ENCODE data around the gene DYNC1I2.

Gene DYNC1I2

DNA sequence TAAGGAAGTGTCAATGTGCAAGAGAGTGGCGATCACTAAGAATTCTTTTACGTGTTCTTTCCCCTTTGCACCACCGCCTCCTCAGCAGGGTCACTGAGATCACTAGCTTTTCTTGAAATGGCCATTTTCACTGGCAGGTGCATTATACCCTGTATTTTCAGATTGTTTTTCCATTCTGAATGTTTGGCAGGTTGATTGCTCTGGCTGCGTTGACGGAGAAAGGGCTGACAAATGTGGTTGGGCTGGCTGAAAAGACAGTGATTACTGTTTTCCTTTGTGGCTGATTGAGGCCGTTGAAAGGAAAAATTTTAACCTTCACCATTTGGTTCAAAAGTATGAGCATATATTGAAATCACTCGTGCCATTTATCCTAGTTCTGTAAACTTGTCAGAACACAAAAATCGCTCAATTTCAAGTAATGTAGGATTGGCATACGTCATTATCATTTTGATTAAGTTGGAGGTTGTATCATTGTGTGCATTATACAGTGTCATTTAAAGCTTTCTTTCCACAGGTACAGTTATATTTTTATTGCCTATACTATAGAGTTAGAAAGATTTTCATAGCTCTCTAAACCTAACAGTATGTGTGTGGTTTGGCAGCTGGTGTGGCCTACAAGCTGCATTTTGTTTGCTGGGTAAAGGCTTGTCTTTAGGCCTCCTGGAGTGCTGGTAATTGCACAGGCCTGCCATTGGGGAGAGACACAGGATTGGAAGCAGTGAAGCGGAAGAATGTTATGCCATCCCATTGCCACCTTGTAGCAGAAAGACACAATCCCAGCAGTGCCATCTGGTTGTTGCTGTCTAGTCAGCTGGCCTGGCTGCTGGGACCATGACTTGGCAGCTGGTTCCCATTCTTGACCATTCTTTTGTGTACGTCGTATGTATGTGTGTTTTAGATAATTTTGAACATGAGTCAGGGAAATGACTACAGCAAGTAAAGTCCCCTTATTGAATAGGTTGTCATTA lies 36.7 kb downstream of the DYNC1I2 start:
- in situ Hi-C loops (cut with MboI; ENCODE audit: low sequenced_read_pairs, unreplicated experiment), result loop anchor here (25.0 kb wide), 1 partner anchor 738 kb away; no protein-coding TSS in a partner anchor
- DNase-seq (ENCODE audit: low spot score), result no peak
- TF ChIP-seq, protein P1, sequence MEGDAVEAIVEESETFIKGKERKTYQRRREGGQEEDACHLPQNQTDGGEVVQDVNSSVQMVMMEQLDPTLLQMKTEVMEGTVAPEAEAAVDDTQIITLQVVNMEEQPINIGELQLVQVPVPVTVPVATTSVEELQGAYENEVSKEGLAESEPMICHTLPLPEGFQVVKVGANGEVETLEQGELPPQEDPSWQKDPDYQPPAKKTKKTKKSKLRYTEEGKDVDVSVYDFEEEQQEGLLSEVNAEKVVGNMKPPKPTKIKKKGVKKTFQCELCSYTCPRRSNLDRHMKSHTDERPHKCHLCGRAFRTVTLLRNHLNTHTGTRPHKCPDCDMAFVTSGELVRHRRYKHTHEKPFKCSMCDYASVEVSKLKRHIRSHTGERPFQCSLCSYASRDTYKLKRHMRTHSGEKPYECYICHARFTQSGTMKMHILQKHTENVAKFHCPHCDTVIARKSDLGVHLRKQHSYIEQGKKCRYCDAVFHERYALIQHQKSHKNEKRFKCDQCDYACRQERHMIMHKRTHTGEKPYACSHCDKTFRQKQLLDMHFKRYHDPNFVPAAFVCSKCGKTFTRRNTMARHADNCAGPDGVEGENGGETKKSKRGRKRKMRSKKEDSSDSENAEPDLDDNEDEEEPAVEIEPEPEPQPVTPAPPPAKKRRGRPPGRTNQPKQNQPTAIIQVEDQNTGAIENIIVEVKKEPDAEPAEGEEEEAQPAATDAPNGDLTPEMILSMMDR (IDR thresholded peaks at IDR 0.05; ENCODE audit: borderline replicate concordance, control extremely low read depth, extremely low read depth, insufficient read depth, missing control alignments), result no peak

DNA sequence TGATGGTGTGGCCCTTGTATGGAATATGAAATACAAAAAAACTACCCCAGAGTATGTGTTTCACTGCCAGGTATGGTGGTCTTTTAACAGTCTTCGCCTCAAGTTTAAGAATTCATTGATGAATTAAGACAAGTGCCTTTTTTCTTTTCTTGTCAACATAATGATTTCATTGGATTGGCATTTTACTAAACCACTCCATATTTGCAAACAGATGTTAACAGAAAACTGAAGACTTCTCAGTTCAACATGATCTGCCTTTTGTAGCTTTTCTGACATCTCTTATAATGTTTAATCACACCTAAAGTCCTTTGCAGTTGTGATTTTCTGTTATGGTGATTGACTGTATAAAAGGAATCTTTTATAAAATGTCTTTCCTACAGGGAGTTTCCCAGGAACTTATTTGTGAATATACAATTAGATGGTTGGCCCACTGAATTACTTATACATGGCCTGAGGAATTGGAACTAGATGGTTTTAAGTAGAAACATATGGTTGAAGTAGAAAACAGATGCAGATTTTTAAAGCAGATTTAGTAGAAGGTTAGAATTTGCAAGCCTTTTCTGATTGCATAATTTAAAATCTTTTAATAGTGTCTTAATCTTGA lies 39.7 kb downstream of the DYNC1I2 start:
- DNase-seq (ENCODE audit: low spot score), result no peak
- in situ Hi-C loops (cut with MboI; ENCODE audit: low sequenced_read_pairs, unreplicated experiment), result no loop called here
- TF ChIP-seq, protein P1 (IDR thresholded peaks at IDR 0.05; ENCODE audit: borderline replicate concordance, control extremely low read depth, extremely low read depth, insufficient read depth, missing control alignments), result no peak

DNA sequence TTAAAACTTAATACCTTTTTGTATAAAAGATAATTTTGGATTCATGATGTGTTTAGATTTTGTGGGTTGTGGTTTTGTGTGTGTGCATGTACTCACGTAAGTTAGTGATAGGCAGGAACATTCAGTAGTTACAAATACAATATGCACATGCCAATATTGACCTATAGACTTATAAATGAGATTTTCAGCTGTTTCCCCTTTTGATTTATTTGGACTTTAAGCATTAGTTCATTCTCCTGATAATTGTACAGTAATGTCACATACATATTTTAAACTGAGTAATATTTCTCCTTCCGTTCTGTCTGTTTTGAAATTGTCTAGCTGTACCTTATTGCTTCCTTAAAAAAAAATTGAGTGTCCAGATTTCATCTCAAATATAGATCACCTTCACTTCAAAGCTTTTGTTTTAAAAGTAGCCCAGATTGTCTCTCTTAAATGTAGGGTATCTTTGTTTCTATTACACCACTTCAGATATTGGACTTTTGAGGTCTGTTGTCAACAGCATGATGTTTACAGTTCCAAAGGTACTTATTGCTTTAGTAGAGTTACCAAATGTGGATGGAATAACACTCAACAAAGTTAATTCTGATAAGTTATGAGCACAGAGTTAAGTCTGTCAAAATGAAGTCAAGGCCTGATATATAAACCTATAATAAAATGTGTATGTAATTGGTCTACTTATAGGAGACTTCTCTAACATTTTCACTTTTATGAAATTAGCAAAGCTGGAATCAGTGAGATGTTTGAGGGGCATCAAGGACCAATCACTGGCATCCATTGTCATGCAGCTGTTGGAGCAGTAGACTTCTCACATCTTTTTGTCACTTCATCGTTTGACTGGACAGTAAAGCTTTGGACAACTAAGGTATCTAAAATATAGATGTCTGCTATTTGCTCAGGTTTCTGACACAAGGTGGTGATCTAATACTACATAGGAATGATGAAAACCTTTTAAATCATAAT lies 42.0 kb downstream of the DYNC1I2 start:
- TF ChIP-seq, protein P1 (IDR thresholded peaks at IDR 0.05; ENCODE audit: borderline replicate concordance, control extremely low read depth, extremely low read depth, insufficient read depth, missing control alignments), result no peak
- in situ Hi-C loops (cut with MboI; ENCODE audit: low sequenced_read_pairs, unreplicated experiment), result no loop called here
- DNase-seq (ENCODE audit: low spot score), result no peak

DNA sequence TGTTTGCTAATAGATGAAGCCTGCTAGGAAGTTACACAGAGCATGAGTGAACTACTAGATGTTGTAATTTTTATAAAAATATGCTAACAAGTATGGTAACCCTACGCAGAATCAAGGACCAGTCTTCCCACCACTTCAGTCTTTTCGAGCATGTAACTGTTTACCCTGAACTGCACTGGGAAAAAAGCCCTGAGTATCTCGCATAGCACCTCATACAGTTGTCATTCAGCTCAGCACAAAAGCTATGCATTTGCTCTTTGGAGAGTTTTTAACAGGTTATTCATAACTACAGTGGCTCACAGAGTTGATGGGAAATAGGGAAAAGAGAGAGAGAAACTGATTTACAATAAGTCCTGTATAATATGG lies 42.7 kb downstream of the DYNC1I2 start:
- no peak for DNase-seq (ENCODE audit: low spot score)
- in situ Hi-C loops (cut with MboI; ENCODE audit: low sequenced_read_pairs, unreplicated experiment), result no loop called here
- TF ChIP-seq, protein P1 (IDR thresholded peaks at IDR 0.05; ENCODE audit: borderline replicate concordance, control extremely low read depth, extremely low read depth, insufficient read depth, missing control alignments), result no peak

DNA sequence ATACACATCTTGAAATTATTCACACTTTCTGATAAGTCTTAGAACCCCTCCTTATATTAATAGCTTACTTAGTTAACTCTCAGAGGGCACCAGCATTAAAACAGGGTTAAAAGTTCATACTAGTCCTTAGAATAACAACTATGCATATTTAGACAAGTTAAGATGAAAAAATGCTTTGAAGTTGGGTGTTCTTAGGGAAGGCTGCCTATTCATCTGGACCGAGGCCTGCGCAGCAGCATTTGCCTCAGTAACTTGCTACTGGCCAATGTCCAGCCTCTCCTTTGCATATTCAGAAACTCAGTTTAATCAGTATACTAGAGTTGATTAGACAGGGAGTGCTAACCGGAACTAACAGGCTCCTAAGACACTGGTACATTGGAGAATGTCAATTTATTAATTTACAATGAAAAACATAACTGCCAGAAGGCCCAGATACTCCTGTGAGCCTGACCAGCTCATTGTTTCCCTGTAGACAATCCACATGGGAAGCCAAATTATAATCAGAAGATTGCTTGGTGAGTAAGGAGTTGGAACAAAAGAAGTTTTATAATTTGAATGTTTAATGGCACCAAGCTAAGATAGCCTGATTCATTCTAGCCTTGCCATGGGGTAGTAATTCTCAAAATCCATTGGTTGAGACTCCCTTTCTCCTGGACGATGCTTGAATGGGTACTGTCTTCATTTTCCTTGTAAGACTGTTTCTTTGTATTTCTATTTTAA lies 48.9 kb downstream of the DYNC1I2 start:
- DNase-seq (ENCODE audit: low spot score), result no peak
- in situ Hi-C loops (cut with MboI; ENCODE audit: low sequenced_read_pairs, unreplicated experiment), result no loop called here
- TF ChIP-seq, protein P1 (IDR thresholded peaks at IDR 0.05; ENCODE audit: borderline replicate concordance, control extremely low read depth, extremely low read depth, insufficient read depth, missing control alignments), result no peak
